Stimulated activated naive CD8-positive, alpha-beta T cell treated with anti-CD3 and anti-CD28 coated beads, Interleukin-15, Interleukin-2, amounts not matched to agents 100 ng/mL and 50 ng/mL, for 24 hours (primary cell): ENCODE data around the gene TPRX2.
"Not testable (repeated sequence)": the region's sequence is repeated elsewhere in the genome, so short reads cannot be mapped to it uniquely, and the experiment has no call there.

Experiments used
- H3K27ac Mint-ChIP-seq: one replicate; pipeline ENCODE4 v1.8.0; 2021; ENCODE audit warnings: mild to moderate bottlenecking, mixed read lengths
- H3K27me3 Mint-ChIP-seq: one replicate; pipeline ENCODE4 v1.8.0; 2021; ENCODE audit warnings: mixed read lengths
- H3K36me3 Mint-ChIP-seq: one replicate; pipeline ENCODE4 v1.8.0; 2021; ENCODE audit warnings: low read depth, mixed read lengths
- H3K4me1 Mint-ChIP-seq: one replicate; pipeline ENCODE4 v1.8.0; 2021; ENCODE audit warnings: low read depth, mixed read lengths
- H3K4me3 Mint-ChIP-seq: one replicate; pipeline ENCODE4 v1.8.0; 2021; ENCODE audit warnings: mild to moderate bottlenecking, mixed read lengths
- H3K9me3 Mint-ChIP-seq: one replicate; pipeline ENCODE4 v1.8.0; 2021; ENCODE audit warnings: mixed read lengths

TPRX2 gene

DNA sequence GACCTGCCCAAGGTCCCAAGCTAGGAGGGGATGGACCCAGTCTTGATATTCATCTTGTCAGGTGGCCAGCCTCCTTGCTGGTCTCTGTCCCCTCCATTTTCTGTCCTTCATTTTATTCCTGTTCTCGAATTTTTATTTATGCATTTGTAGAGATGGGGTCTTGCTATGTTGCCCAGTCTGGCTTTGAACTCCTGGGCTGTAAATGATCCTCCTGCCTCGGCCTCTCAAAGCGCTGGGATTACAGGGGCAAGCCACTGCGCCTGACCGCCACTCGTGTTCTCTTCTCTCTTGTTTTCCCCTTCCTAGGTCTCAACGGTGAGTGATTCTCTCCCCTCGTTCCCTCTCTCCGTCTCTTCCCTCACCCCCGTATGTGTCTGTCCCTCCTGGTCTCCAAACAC lies 10.6 kb upstream of the TPRX2 start:
- Mint-ChIP-seq H3K27ac (no peak overlapping the region), H3K36me3 (no peaks in the 10 kb centered on the region), H3K4me1 (peaks cover 2% of the 10 kb centered on the region), H3K9me3 (no peaks in the 10 kb centered on the region), H3K4me3 (no peak overlapping the region), H3K27me3 (peaks cover 50% of the 10 kb centered on the region)

DNA sequence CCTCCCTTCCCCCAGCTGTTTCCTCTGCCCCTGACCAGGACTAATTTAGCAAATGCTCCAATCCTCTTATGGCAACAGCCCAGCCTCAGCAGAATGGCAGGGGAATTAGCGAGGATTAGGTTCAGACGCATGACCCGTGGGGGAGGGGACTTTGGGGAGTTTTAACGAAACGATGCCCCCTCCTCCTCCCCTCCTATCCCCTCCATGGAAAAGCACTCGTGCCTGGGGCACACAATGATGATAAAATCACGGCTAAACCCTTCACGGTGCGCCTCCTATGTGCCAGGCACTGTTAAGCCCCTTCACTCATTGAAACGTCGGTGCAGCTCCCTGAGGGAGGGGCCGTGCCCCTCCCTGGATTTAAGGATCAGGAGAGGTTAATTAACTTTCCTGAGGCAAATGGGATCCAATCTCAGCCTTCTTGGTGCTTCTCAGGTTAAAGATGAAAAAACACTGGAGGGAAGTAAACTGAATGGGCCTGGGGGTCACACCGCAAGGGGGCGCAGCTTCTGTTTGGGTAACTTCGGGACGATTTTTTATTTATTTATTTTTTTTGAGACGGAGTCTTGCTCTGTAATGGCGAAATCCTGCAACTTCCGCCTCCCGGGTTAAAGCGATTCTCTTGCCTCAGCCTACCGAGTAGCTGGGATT lies 10.1 kb upstream of the TPRX2 start:
- H3K4me3 Mint-ChIP-seq = no peak overlapping the region

DNA sequence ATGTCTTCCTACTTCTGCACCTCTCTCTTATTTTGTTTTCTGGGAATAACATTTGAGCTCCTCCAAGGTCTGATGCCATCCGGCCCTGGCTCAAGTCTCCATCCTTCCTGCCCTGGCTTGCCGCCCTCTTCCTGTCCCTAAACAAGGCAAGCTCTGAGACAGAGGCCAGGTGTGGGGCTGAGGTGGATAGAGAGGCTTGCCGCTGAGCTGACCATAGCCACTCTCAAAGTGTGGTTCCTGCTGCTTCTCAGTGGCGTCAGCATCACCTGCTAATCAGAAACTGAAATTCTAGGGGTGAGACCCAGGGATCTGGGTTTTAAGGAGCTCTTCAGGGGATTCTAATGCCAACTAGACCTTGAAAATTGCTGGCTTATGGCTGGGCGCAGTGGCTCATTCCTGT lies 6.0 kb upstream of the TPRX2 start:
- peaks cover 2% of the 10 kb centered on the region for H3K4me1 Mint-ChIP-seq
- H3K27ac Mint-ChIP-seq = no peak overlapping the region
- no peak overlapping the region for H3K4me3 Mint-ChIP-seq
- H3K27me3 Mint-ChIP-seq = peaks cover 44% of the 10 kb centered on the region
- no peaks in the 10 kb centered on the region for H3K9me3 Mint-ChIP-seq
- H3K36me3 Mint-ChIP-seq = no peaks in the 10 kb centered on the region

More for the DNA sequence above, 10.1 kb upstream of the TPRX2 start:
- Mint-ChIP-seq H3K27me3 (peaks cover 52% of the 10 kb centered on the region), H3K4me1 (peaks cover 2% of the 10 kb centered on the region), H3K27ac (no peak overlapping the region), H3K36me3 (no peaks in the 10 kb centered on the region), H3K9me3 (no peaks in the 10 kb centered on the region)

DNA sequence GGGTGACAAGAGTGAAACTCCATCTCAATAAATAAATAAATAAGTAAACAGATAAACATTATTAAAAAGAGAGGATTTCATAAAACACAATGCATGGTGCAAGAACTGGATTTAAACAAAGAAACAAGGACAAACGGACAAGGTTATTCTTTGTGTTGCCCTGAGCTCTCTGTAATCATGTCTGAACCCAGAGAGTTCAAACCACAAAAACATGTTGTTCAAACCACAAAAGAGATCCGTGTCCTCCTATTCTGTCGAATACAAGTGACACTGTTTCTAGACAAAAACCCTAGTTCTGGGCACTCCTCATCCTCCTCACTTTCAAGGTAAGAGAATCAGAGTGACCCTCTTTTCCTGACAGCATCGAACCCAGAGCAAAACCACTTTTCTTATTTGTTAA lies 4.6 kb upstream of the TPRX2 start:
- no peaks in the 10 kb centered on the region for H3K9me3 Mint-ChIP-seq
- no peaks in the 10 kb centered on the region for H3K4me1 Mint-ChIP-seq
- H3K27ac Mint-ChIP-seq = no peak overlapping the region
- peaks cover 31% of the 10 kb centered on the region for H3K27me3 Mint-ChIP-seq
- no peak overlapping the region for H3K4me3 Mint-ChIP-seq
- no peaks in the 10 kb centered on the region for H3K36me3 Mint-ChIP-seq

DNA sequence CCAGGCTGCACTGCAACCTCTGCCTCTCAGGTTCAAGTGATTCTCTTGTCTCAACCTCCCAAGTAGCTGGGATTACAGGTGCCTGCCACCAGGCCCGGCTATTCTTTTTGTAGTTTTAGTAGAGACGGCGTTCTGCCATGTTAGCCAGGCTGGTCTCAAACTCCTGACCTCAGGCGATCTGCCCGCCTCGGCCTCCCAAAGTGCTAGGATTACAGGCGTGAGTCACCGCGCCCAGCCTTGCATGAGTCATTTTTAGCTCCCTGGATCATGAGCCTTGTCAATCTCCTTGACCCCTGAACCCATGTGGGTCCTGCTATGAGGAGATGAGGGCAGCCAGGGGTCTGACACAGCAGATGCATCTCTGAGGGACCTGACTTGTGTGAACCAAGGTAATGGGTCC lies 804 bp upstream of the TPRX2 start:
- not testable (repeated sequence) for H3K4me1 Mint-ChIP-seq, H3K27ac Mint-ChIP-seq, H3K4me3 Mint-ChIP-seq, H3K36me3 Mint-ChIP-seq, H3K9me3 Mint-ChIP-seq
- peaks cover 20% of the 10 kb centered on the region for H3K27me3 Mint-ChIP-seq

DNA sequence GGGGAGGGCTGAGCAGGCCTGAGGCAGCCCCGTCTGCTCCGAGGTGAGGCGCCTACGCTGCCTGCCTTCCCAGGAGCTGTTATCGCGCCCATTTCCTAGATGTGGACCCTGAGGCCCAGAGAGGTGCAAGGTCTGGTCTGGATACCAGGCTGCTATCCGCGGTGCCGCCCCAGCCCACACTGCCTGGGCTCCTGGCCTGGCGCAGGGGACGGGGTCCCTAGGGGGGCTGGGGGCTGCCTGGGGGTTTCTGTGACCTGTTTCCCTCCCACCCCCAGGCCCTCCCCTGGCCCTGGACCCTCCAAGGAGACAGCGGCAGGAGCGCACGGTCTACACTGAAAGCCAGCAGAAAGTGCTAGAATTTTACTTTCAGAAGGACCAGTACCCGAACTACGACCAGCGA lies 803 bp downstream of the TPRX2 start:
- not testable (repeated sequence) for H3K9me3 Mint-ChIP-seq, H3K4me3 Mint-ChIP-seq, H3K4me1 Mint-ChIP-seq, H3K36me3 Mint-ChIP-seq, H3K27ac Mint-ChIP-seq
- H3K27me3 Mint-ChIP-seq = peaks cover 13% of the 10 kb centered on the region

DNA sequence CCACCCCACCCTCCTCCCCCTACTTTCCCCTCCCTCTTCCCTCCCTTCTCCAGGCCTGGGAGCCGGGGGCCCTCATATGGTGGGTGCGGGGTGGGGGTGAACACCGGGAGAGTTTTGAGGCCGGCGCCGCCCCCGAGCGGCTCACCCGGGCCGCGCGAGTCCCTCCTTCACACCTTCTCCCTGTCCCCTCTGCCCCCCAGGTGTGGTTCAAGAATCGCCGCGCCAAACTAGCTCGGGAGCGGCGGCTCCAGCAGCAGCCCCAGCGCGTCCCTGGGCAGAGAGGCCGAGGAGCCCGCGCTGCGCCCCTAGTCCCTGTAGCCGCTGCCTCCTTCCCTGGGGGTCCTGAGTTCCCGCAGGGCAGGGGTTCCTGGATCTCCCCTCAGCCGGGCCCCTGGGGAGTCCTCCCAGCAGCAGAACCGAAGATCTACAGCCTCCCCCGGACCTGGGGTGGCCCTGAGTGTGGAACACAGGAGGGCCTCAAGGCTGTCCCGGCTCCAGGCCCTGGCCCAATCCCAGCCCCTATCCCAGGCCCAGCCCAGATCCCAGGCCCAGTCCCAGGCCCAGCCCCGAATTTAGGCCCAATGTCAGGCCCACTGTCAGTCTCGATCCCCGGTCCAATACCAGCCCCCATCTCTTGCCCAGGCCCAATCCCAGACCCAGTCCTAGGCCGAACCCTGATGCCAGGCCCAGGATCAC lies 1.7 kb downstream of the TPRX2 start:
- Mint-ChIP-seq H3K4me3 (no peak overlapping the region), H3K27me3 (peaks cover 13% of the 10 kb centered on the region), H3K27ac (no peak overlapping the region), H3K9me3 (no peaks in the 10 kb centered on the region), H3K36me3 (no peaks in the 10 kb centered on the region), H3K4me1 (no peaks in the 10 kb centered on the region)

DNA sequence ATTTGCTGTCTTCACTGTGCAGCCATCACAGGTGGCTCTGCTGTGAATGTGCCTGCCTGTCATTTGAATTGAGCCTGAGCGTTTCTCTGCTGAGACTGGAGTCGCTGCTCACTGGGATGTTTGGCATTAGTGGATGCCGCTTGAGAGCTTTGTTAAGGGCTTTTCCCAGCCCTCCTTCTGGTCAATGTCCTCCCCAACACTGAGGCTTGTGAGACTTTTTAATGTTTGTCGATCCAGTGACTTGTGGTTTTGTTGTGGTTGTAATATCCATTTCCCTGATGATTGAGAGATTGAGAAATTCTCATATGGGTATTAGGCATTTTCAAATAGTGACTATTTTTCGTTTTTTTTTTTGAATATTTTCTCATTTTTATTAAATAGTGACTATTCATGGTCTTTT lies 2.6 kb downstream of the TPRX2 start:
- H3K4me3 Mint-ChIP-seq = no peak overlapping the region
- H3K27ac Mint-ChIP-seq = no peak overlapping the region
- no peaks in the 10 kb centered on the region for H3K9me3 Mint-ChIP-seq
- no peaks in the 10 kb centered on the region for H3K36me3 Mint-ChIP-seq
- H3K4me1 Mint-ChIP-seq = no peaks in the 10 kb centered on the region
- H3K27me3 Mint-ChIP-seq = peaks cover 13% of the 10 kb centered on the region

DNA sequence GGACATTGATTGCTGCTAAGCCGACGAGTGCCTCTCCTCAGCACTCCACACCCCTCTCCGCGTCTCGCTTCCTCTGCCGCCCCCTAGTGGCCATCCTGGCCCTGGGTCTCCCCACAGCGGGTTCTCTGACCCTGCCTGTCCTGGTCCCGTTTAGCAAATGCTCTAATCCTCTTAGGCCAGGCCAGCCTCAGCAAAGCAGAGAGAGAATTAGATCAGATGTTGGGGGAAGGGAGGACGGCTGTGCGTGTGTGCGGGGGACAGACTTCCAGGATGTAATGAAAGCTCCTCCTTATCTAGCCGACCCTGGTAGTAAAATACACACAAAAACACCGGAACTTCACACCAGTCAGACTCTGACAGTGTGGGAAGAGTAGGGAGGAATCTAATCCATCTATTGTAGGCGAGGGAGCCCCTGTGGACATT lies 4.5 kb downstream of the TPRX2 start:
- Mint-ChIP-seq H3K27ac (no peak overlapping the region), H3K4me1 (no peaks in the 10 kb centered on the region), H3K4me3 (no peak overlapping the region), H3K27me3 (peaks cover 13% of the 10 kb centered on the region), H3K36me3 (no peaks in the 10 kb centered on the region), H3K9me3 (no peaks in the 10 kb centered on the region)

DNA sequence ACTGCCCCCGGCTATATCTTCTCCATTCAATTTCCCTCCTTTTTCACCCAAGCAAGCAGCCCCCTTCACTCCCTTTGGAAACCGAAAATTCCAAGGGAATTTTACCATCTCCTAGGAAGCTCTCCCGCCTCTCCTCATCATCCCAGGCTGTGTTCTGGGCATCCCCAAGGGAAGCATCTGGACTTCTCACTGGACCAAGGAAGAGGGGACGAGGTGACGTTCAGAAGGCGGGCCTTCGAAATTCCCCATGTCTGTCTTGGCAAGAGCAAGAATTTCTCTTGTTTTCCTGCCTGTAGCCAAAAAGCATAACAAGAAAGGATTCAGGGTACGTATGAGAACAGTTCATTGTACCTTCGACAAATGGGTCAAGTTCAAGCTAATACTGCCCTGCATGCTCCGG lies 6.1 kb downstream of the TPRX2 start:
- Mint-ChIP-seq H3K4me1 (no peaks in the 10 kb centered on the region), H3K9me3 (no peaks in the 10 kb centered on the region), H3K27me3 (peaks cover 16% of the 10 kb centered on the region), H3K36me3 (no peaks in the 10 kb centered on the region), H3K27ac (no peak overlapping the region), H3K4me3 (no peak overlapping the region)

DNA sequence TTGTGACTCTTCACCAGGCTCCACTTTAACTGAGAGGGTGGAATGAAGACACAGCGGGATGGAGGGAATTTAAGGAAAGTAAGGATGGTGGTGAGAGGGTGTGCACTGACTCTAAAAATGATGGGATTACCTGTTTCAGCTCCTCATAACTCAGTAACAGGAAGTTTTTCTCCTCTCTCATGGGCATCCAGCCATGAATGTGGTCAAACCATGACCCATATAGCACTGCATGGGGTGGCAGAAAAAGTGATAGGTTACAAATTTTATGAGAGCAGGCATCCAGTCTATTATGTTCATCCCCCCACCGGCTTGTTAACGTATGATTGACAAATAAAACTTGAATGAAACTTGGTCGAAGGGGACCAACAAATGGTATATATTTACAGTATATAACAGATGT lies 19.9 kb downstream of the TPRX2 start:
- Mint-ChIP-seq H3K4me3 (no peak overlapping the region), H3K27me3 (peaks cover 28% of the 10 kb centered on the region), H3K36me3 (no peaks in the 10 kb centered on the region), H3K9me3 (no peaks in the 10 kb centered on the region), H3K27ac (no peak overlapping the region), H3K4me1 (no peaks in the 10 kb centered on the region)

DNA sequence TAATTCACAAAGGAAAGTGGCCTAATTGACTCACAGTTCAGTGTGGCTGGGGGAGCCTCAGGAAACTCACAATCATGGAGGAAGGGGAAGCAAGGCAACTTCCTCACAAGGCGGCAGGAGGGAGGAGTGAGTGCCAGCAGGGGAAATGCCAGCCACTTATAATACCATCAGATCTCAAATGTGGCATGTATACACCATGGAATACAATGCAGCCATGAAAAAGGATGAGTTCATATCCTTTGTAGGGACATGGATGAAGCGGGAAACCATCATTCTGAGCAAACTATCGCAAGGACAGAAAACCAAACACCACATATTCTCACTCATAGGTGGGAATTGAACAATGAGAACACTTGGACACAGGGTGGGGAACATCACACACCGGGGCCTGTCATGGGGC lies 20.4 kb downstream of the TPRX2 start:
- H3K4me1 Mint-ChIP-seq, H3K36me3 Mint-ChIP-seq, H3K4me3 Mint-ChIP-seq, H3K9me3 Mint-ChIP-seq, H3K27ac Mint-ChIP-seq: not testable (repeated sequence)
- peaks cover 26% of the 10 kb centered on the region for H3K27me3 Mint-ChIP-seq

DNA sequence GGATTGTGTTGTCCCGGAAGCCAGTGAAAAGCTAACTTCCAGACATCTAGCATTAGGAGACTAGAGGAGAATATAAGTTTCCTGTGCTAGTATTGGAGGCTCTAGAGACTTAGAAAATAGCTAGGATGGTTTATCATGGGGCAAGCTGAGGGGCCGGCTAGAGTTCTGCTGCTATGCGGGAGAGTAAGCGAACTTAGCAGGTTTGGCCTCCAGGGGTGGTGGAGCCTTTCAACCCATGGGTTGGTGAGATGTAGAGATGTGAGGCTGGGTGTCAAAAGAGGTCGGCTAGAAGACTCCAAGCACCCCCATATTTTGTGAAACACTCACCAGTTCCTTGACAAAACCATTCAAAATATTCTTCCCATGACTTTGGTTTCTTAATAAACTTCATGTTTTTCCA lies 22.7 kb downstream of the TPRX2 start:
- H3K9me3 Mint-ChIP-seq = no peaks in the 10 kb centered on the region
- H3K27ac Mint-ChIP-seq = no peak overlapping the region
- H3K27me3 Mint-ChIP-seq = peaks cover 36% of the 10 kb centered on the region
- H3K4me3 Mint-ChIP-seq = no peak overlapping the region
- no peaks in the 10 kb centered on the region for H3K4me1 Mint-ChIP-seq
- no peaks in the 10 kb centered on the region for H3K36me3 Mint-ChIP-seq

DNA sequence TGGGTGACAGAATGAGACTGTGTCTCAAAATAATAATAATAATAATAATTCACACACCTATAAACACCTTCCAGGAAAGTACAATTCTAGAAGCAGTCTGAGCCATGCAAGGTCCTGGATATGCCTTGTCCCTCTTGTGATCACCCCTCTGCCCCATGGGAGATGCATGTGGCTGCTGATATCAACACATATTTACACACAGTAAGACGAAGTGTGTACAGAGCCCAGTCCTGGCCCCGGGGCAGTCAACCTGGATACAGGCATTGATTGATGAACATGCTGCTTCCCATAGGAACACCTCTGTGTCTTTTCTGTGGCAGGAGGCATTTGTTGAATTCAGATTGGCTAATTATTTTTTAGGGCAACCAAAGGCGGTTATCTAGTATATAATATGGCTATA lies 23.9 kb downstream of the TPRX2 start:
- no peaks in the 10 kb centered on the region for H3K36me3 Mint-ChIP-seq
- H3K9me3 Mint-ChIP-seq = no peaks in the 10 kb centered on the region
- no peaks in the 10 kb centered on the region for H3K4me1 Mint-ChIP-seq
- H3K27me3 Mint-ChIP-seq = peaks cover 42% of the 10 kb centered on the region
- no peak overlapping the region for H3K27ac Mint-ChIP-seq
- no peak overlapping the region for H3K4me3 Mint-ChIP-seq

DNA sequence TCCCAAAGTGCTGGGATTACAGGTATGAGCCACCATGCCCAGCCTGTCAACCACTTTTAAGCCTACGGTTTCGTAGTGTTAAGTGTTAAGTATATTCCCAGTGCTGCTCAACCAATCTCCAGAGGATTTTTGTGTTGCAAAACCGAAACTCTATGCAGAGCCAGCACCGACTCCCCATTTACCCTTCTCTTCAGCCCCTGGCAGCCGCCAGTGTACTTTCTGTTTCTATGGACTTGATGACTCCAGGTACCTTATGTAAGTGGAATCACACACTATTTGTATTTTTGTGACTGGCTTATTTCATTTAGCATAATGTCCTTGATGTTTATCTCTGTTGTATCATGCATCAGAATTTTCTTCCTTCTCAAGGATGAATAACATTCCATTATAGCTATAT lies 26.0 kb downstream of the TPRX2 start:
- no peak overlapping the region for H3K4me3 Mint-ChIP-seq

DNA sequence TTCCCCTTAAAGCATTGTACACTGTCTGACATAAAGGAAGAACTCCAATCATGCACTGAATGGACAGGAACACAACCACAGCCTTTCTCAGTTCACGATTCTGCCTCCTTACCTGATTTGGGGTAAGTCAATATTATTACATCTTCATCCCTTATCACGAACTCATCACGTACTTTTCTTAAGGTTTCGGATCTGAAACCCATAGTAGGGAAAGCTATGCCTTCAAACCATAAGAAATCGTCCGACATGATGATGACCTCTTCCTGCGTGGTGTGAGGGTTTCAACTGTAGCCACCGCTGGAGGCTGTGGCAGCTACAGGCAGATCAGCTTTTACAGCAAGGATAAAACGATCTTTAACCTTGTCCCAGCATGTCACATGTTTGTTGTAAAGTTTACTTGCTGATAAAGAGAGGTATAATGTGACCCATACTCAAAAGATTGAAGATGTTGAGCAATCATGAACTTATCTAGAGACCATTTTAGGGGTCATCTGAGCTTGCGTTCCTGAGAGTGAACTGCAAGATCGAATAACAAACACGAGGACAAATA lies 27.1 kb downstream of the TPRX2 start, which contains the start of gene SULT2A1:
TSS of gene SULT2A1 (minus strand) at position 306 of the 550 bp plus-strand sequence. CDS start at position 248, 58 bp downstream.
- Mint-ChIP-seq H3K4me3 (no peak within 1 kb of the TSS), H3K36me3 (no peaks in the 10 kb centered on the region), H3K4me1 (no peaks in the 10 kb centered on the region), H3K9me3 (no peaks in the 10 kb centered on the region), H3K27ac (no peak within 1 kb of the TSS), H3K27me3 (peaks cover 40% of the 10 kb centered on the region)

More for the DNA sequence above, 26.0 kb downstream of the TPRX2 start:
- Mint-ChIP-seq H3K36me3 (no peaks in the 10 kb centered on the region), H3K4me1 (no peaks in the 10 kb centered on the region), H3K9me3 (no peaks in the 10 kb centered on the region), H3K27ac (no peak overlapping the region), H3K27me3 (peaks cover 40% of the 10 kb centered on the region)
